ENCODE data around the gene HDAC4.

HDAC4 gene

DNA sequence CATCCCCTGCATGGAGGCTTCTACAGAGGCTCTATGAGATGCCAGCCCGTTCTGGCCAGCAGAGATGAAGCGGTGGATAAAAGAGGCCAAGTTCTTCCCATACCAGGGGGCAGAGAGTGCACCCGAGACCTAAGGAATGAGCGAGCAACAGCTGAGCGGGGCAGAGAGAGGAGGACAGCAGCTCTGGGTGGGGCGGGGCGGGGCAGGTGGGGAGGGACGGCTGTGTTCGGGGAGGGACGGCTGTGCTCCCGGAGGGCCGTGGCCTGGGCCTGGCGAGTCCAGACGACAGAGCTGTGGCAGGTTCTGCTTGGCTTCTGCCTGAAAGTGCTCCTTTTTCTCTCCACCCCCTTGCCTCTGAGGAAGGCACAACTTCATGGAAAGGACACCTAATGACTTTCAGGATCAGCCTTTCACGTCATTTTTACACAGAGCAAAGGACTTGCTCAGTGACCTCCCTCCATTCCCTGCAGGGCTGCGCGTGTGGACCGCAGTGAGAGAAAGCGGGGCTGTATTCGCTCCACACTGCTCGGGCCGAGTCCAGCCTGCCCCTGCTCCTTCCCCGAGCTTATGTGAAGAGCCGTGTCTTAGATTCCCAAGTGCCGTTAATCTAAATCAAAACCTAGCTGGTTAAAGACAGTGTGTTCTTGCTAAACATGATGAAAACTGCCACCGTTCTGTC is 232.9 kb downstream of the HDAC4 start:
- no peak for DNase-seq (ENCODE audit: low spot score)

DNA sequence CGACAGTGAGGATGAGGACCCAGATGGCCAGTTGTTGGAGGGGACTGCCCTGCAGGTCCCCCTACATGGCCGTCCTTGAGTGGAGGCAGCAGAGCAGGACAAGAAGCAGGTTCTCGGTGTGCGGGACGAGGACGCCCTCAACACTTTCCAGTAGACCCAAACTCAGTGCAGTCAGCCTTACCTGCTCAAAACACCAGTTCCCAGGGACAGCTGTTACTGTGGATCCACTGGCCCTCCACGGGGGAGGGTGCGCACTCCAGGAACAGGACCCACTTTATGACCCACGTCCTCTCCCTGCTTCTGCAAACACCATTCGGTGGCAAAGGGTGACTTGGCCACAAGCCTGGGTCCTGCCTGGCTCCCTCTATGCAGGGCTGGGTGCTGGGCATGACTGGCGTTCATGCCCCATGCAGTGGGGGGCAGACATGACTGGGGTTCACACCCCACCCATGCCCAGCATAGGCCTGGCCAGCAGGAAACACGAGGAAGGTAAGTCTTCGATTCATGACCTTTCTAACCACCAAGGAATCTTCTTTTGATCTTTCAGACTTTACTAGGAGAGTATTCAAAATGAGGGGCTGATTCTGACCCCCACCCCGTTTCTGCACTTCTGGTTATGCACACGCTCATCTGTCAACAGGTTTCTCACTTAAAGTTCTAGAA is 233.7 kb downstream of the HDAC4 start:
- no peak for DNase-seq (ENCODE audit: low spot score)

DNA sequence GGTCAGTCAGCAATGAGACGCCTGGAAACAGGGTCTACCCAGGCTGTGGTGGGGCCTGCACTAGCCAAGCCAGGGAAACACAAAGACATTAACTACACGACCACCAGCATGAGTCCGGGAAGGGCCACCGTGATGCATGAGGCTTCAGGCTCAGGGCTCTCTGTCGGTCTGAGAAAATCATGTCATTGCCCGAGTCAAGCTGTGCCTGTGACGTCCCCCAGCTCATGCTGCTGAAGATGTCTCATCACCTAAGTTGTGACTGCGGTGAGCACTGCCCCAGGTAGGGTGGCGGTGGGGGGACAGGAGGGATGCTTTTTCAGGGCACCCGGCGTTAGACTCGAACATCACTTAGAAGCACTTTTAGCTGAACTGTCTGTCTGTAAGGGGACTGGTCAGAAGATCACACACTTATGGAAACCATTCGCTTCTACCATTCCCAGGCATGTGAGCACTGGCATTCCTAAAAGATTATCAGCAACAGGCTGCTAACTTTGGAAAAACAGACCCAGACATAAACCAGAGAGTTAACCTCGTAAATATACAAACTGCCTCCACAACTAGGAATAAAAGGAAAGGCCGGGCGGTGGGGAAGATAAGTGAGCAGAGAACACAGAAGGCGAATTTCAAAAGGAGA is 234.5 kb downstream of the HDAC4 start:
- no peak for DNase-seq (ENCODE audit: low spot score)

DNA sequence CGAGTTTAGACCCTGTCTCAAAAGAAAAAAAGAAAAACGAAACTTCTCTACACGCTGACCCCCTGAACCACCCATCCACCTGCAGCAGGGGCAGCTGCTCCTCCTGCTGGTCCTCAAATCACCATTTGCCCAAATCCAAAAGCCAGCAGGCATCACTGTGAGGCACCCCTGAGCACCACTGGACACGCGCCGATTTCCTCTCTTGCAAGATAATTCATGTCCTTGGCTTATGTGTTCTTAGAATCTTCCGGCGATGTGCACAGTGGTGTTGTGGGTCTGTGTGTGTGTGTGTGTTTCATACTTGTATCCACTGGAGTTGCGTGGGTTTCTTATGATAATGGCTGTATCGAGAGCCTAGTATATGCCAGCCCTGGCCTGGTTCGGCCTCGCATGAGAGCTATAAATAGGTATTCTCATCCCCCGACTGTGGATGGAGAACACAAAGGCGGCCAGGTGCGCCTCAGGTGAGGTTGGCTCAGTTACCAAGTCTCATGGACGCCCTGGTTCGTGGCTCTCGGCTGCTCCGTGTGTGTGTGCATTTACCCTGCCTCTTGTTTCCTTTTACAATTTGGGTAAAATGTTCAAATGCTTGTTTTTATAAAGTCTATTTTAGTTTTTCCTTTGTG is 235.5 kb downstream of the HDAC4 start:
- no peak for DNase-seq (ENCODE audit: low spot score)

DNA sequence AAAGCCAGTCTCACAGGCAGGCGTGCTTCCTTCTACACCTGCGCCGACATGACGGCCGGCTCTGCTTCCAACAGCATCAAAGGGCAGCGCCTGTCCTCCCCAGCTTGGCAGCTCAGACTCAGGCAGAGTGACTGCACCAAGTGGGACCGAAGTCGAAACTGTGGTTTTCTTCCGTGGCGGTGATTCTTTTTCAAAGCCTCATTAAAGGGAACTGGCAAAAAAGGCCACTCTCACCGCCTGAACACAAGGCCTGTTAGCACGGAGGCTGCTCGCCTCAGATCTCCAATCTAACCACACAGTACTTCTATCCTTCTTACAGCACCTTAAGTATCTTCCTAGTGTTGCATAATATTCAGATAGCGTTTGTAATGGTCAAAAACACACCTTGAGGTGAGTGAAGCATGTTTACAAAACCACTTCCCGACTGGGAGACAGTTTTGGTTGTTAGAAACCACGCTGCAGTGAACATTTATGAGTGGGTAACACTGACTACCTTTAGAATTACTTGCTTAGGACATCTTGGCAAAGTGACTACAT is 236.4 kb downstream of the HDAC4 start:
- peak; percentile 27 for DNase-seq (ENCODE audit: low spot score)

DNA sequence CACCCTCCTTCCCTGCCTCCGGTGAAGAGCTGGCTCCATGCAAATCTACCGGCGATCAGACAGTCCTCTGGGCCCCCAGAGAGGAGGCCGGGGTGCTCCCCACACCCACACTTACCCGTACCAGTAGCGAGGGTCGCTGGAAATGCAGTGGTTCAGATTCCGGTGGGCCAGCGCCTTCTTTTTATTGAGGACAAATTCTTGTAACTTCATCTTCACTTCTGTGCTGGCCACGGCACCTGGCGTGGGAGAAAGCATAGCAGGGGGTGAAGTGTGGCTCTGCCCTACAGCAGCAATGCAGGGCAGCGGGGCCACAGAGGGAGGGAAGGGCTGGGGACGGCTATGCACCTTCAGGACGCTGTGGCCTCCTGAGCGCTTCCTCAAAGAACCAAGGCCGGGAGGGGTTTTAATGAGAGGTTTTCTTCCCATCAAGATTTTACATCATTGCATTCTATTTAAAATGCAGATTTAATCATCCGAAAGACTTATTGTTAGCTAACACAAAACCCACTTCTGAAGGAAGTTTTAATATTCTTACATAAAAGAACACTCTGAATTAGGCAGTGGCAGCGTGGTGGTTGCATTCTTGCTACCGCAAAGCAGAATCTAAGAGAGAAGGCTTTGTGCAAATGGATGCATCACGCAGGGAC is 237.0 kb downstream of the HDAC4 start:
- DNase-seq (ENCODE audit: low spot score) = no peak

DNA sequence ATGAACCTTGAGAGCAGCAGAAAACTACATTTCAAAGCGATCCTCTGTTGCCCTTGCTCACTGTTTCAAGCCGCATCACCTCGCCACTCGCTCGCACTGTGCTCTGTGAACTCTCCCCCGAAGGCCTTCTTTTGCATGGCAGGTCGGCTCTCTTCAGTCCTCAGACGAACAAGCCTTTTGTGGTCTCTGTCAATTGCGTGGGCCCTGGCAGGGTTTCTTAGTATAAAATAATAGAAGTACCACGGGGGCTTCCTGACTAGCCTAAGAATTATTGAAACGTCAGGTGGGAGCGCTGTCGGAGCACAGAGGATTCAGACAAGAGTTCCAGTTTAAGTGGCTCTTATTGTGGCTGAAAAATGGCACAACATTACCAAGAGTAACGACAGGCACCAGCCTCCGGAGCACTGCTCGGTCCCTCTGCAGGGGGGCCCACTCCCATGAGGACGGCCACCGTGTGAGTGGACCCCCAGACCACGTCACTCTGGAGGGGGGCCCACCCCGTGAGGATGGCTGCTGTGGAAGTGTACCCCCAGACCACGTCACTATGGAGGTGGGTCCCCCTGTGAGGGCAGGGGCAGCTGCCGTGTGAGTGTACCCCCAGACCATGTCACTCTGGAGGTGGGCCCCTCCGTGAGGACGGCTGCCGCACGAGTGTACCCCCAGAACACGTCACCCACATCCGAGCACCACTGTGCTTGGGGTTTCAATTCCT is 237.7 kb downstream of the HDAC4 start:
- DNase-seq (ENCODE audit: low spot score) = no peak

DNA sequence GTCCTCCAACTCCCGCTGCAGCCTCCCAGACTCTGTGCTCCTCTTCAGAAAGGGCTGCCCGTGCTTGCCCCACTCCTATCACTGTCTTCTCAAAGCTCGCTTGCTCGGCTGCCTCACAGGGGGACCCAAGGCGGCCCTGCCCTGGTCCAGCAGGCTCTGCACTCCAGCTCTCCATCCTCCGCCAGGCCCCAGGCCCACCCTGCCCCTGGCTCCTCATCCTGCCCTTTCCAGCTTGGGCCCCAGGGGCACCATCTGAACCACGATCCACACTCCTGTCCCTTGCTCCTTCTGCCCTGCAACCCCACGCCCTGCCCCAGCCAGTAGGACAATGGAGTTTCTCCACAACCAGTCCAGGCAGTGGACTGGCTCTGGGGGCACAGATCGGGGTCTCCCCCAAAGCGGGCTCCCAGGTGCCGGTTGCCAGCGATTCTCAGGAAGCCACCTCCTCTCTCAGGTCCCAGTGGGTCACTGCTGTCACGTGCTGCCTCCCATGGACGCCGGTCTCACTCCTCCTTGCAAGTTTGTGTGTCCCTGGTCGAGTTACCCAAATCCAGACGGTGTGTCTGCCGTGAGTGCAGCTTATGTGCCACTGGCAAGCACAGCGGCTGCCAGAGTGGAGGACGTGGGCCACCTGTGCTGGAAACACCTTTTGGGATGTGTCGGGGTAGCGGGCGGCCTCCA is 238.5 kb downstream of the HDAC4 start:
- no peak for DNase-seq (ENCODE audit: low spot score)

DNA sequence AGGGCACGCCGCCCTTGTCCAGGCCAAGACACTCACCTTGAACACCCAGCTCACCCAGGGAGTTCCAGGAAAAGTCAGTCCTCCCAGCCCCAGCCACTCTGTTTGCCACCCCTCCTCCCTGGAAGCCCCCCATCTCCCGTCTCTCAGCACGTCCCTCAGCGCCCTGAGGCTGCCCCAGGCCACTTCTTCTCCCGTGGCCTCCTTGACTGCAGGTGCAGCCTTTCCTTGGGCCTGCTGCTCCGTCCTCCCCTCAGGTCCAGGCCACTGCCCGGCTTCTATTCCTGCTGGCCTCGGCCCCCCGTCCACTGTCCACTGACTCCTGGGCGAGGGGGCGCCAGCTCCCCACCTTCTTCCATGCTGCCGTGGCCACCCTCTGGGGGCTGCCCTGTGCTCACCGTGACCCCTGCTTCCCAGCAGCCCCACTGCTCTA is 239.1 kb downstream of the HDAC4 start:
- DNase-seq (ENCODE audit: low spot score) = no peak

DNA sequence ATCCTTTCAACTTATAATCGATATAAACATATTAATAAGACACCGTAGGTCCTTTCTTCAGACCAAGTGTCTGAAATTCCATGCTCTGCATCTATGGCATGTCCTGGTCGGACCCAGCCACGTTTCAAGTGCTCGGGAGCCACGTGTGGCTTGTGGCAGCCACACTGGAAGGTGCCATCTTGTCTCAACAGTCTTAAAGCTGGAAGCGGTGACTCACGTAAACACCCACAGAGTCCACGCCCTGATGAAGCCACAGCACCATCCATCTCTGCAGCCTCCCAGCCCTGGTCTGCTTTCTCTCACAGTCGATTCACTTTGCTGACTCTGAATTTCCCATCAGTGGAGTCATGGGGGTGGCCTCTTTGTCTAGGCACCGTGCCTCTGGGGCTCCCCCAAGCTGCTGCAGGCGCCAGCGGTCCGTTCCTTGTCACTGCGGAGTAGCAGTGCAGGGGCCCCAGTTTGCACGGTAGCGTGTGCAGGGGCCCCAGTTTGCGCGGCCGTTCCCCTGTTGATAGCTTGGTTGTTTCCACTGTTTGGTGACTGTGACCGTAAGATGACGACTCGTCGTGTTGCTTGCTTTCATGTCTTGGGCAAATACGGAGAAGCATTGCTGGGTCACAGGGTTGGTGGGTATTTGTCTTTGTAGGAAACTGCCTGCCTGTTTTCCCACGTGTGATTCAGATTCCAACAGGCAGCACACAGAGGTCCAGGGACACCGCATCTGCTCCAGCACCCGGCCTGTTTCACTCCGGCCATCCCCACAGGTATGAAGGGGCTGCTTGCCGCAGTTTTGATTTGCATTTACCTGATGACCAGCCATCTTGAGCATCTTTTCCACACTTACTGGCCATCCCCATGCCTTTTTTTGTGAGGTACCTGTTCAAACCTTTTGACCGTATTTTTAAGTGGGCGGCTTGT is 240.3 kb downstream of the HDAC4 start:
- no peak for DNase-seq (ENCODE audit: low spot score)

DNA sequence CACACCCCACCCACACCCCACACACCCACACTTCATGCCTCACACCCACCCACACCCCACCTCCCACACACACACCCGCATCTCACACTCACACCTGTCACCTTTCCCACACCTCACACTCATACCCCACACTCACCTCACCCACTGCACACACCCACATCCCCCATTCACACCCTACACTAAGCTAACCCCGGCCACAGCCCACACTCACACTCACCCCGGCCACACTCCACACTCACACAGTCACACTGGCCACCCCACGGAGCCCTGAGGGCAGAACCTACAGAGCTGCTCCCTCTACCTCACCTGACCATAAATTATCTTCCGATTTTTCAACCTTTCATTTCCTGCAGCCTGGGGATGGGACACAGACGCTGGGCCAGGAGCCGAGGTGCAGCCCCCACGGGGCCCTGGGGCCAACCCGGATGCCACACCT is 241.3 kb downstream of the HDAC4 start:
- DNase-seq (ENCODE audit: low spot score) = no peak

DNA sequence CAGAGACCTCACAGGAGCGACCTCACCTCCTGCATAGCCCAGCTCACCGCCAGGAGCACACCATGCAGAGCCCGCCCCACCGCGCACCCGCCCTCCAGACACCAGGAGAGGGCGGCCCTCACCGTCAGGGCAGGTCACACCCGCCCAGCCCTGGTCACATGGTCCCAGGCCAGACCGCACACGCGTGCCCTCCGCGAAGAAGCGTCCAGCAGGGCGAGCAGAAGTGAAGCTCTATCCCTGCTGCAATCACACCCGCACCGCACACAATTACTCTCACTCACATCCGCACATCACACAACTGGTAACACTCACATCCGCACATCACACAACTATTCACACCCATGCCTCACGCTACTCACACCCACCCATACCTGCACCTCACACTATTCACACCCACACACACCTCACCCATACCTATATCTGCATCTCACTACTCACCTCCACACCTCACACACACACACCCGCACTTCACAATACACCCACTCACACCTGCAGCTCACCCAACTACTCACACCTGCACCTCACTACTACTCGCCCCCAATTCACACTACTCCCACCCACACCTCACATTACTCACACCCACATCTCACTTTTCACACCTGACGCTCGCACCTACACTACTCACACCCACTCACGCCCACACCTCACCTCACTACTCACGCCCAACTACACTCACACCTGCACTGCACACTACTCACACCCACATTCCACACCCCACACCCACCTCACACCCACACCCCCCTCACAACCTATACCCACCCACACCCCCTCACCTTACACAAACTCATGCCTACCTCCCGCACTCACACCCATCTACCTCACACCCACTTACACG is 242.0 kb downstream of the HDAC4 start:
- no peak for DNase-seq (ENCODE audit: low spot score)

DNA sequence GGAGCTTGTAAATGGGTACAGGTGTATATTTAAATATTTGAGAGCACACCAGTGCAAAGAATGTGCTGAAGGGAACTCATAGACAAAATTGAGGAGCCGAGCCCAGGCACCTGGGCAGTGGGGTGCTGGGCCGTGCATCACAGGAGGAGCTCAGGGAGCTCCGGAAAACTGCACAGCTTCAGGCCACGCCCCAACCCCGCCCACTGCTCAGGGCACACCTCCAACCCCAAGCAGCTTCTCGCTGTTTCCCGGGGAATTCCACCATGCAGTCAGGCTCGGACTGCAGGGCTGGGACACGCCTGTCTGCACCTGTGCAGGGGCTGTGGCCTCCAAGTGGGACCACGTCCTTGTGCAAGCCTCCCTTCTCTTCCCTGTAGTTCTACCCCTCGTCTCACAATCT is 243.0 kb downstream of the HDAC4 start:
- no peak for DNase-seq (ENCODE audit: low spot score)

DNA sequence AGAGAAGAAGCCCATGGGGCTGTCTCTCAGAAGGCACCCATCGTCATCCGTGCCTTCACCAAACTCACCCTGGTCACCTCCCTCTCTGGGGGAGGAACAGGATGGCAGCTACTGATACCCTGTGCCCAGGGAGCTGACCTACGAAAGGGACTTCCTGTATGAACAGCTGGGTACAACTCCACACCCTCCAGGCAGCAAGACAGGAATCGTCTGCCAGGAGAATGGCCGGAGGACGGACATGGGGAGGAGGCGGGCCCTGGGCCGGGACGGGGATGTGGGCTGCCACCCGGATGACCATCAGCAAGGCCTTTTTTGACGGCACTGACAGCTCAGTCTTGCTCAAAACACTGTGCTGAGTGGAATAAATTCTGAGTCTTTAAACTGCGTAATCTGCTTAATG is 243.6 kb downstream of the HDAC4 start:
- no peak for DNase-seq (ENCODE audit: low spot score)

DNA sequence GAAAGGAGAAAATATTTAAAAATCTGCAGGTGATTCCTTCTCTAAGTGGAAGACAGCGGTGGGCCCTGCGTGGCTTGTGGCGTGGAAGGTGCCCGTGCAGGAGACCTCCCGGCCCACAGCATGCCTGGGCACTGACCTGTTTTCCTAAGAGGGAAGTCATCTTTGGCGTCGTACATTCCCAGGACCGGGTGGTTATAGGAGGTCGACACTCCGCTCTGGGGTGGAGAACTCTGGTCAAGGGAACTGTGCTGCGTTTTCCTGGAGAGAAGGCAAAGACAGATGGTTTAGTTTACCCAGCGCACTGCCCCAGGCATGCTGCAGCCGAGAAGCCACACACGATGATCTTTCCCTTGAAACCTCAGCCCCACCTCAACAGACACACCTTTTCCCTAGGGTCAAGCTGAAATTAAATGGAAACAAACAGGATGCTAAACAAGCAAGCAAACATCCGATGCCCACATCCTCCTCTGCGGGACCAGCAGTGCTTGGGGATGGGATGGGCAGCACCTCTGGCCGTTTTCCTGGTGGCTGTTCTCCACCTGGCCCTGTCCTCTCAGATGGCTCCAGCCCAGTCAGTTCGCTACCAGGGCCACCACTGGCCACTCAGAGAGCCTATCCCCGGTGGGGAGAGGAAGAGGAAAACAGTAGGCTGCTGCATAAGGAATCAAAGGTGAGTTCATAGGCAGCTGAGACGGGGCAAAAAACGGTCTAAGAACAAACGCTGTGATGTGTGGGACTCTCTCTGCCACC is 244.1 kb downstream of the HDAC4 start:
- DNase-seq (ENCODE audit: low spot score) = no peak

DNA sequence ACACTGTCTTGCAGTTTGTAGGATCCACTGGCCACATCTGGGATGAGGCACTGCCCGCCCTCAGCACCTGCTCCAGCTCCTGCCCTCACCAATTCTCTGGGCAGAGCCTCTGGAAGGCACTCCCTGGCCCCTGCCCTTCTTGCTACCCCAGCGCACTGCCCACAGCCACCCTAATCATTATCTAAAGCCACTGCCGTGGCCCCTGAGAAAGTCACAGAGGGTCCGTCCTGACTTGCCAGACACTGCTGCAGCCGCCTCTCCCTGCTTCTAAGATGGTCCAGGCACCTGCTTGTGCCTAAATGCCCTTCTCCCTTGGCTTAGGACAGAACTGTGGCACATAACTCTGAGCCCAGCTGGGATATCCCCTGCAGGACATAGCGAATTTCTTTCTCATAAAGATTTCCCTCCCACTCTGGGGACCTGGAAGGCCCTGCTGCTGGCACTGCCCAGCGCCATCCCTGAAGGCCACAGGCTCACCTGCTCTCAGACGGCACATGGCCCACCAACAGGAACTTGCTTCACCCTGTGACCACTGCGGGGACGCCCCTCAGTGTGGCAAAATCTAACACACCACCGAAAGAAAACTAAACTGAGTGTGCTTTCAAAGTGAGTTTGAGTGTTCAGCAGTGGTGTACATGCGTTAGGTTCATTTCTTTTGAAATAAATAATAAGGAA is 244.9 kb downstream of the HDAC4 start:
- DNase-seq (ENCODE audit: low spot score) = no peak

DNA sequence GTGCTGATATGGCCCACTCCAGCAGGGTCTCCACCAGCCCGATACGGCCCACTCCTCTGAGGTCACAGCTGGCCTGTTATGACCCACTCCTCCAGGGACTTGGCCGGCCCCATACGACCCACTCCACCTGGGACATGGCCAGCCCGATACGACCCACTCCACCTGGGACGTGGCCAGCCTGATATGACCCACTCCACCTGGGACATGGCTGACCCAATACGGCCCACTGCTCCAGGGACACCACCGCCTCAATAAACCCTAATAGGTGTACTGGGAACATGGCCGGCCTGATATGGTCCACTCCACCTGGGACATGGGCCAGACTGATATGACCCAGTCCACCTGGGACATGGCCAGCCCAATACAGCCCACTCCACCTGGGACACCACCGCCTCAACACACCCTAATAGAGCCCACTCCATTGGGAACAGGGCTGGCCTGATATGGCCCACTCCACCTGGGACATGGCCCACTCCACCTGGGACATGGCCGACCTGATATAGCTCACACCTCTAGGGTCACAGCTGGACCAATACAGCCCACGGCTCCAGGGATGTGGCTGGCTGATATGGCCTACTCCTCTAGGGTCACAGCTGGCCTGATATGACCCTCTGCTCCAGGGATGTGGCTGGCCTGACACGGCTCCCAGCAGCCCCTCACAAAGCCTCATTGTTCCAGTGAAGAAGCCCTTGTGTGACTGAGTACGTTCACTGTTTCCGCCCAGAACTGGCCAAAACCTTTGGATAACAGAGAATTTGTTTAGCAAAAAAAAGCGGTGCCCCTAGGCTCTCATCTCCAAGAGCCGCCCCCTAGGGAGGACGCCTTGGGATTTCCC is 245.6 kb downstream of the HDAC4 start:
- no peak for DNase-seq (ENCODE audit: low spot score)

Data from CD4-positive, alpha-beta T cell treated with Interleukin-15 for 4 hours (primary cell).